ENCODE results near the gene FBXL16. TPM values are rescaled to one million over a fixed set of nuclear protein-coding genes. Genes with fewer than 3 reads are reported as not detected.

FBXL16 gene
- total RNA-seq, 1 donor from 2014 or later = 0.20 TPM

DNA sequence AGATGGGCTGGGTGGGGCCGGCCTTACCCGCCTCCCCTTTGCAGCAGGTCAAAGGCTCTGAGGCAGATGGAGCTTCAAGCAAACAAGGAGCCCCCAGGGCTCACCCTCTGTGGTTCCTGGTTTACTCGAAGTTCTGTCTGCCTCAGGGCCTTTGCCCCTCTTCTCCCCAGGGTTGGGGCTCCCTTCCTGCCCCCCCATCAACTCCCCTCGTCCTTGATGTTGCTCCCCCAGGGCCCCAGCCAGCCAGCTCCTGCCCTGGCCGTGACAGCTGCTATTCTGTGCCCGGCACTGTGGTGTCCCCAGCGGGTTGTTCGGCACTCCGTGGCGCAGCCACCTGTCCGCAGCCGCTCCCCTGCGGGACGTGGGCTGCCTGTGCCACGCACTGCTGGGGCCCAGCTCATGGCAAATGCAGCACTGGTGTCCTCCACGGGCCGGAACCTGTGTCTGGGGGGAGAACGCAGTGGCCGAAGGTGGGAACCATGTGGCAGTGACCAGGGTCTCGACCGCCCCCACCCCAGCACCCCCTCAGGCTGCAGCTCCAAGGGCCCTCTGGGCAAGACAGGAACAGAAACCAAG, 5.0 kb upstream of the FBXL16 start:
- no peak for DNase-seq (ENCODE audit: low read depth, low spot score)

DNA sequence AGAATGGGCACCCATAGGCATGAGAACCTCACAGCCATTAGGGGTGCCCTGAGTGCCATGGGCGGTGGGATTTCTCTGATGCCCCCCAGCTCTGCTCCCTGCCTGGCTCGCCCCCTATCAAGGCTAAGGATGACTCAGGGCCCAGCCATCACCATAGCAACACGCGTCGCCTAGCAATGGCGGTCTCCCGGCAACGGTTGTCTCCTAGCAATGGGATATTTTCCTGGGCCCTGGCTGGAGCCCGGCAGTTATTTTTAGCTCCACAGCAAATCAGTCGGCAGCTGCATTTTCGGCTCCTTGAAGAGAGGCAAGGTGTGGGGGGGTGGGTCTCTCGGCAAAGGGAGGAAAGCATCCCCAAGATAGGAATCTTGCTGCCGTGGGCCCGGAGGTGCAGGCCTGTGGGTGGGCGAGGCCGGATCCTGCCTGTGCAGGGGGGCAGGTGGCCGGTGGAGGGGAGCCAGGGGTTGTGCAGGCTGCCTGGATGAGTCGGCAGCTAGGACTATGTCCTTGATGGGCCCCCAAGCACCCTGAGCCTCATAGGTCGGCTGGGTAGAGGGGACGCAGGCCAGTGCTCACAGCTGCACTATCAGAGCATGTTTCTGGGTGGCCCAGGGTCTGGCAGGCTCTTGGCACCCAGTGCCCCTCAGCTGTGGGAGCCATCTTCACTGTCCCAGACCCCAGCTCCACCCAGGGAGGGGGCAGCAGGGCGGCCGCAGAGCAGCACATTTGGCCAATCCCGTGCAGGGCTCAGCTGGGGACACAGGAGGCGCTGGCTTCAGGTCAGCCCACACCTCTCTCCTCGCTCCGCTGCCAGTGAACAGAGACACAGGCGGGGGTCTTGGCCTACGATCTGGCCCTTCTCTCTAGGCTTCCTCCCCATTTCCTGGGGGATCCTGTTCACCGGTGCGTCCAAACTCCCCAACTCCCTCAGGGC, 4.2 kb upstream of the FBXL16 start:
- no peak for DNase-seq (ENCODE audit: low read depth, low spot score)

DNA sequence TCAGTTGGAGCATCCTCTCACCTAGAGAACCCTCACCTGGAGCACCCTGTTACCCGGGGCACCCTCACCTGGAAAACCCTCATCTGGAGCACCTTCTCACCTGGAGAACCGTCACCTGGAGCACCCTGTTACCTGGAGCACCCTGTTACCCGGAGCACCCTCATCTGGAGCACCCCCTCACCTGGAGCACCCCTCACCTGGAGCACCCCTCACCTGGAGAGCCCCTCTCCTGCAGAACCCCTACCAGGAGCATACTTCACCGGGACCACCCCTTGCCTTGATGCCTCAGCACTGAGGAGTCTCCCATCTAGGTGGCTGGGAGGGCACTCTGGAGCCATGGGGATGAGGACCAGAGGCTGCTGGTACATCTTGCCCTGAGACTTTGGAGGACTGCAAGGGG, 3.4 kb upstream of the FBXL16 start:
- no peak for DNase-seq (ENCODE audit: low read depth, low spot score)

DNA sequence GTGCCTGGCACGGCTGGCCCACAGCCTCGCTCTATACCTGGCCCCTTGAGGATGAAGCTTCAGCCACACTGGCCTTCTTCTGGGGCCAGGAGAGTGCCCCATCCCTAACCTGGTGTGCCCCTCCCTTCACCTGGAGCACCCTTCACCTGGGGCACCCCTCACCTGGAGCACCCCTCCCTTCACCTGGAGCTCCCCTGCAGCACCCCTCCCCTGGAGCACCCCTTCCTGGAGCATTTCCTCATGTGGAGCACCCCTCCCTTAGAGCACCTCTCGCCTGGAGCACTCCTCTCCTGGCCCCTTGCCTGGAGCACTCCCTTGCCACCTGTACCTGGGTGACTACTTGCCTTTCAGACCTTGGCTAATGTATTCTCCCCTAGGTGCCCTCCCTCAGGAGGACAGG, 2.4 kb upstream of the FBXL16 start:
- DNase-seq (ENCODE audit: low read depth, low spot score) = no peak

DNA sequence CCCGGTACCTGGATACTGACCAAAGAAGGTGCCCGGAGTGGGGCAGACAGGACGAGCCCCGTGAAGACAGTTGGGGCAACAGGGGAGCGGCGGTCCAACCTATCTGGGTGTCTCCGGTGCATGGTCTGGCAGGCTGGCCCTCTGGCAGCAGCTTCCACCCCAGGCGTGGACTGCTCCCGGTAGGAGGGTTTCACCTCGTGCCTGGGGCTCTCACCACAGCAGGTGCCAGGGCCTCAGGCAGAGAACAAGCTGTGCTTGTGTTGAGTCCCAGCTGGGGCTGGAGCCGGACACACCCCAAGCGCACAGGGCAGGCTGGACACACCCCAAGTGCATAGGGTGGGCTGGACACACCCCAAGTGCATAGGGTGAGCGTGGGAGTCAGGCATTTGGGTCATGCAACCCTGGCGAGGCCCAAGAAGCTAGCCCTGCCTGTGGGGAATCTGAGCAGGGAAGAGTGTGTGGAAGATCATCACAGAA, 1.5 kb upstream of the FBXL16 start:
- DNase-seq (ENCODE audit: low read depth, low spot score) = no peak

DNA sequence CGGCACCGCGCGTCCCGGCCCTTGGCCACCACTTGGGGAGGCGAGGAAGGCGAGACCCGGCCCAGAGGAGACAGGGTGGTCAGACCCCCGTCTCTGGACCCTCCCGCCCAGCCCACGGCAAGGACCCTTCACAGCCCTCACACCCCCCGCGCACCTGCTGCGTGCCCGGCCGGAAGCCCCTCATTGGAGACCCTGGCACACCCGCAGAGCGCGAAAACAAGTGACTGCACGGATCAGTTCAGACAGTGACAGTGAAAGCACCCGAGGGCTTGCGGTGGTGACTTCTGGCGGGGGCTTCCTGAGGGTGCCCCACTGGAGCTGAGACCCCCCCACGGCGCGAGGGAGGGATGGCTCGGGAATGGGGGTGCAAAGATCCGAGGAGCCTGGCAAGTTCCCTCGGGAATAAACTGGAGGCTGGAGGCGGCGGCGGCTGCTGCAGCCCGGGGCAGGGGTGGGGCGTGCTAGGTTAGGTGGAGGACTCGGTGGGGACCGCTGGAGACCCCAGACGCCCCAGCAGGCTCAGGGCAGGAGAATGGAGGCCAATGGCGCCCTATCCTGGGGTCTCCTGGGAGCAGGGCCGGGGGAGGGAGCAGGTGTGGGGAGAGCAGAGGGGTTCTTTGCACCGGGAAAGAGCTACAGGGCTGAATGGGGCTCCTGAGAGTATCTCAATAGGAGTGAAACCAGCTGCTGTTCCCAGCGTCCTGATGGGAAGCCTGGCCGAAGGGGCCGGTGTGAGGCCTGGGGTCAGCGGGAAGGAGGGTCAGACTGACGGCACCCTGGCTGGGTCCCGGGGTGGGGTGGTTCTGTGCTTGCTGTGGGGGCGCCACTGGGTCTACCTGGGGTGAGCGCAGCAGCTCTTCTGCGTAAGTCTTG, 824 bp upstream of the FBXL16 start:
- no peak for DNase-seq (ENCODE audit: low read depth, low spot score)

DNA sequence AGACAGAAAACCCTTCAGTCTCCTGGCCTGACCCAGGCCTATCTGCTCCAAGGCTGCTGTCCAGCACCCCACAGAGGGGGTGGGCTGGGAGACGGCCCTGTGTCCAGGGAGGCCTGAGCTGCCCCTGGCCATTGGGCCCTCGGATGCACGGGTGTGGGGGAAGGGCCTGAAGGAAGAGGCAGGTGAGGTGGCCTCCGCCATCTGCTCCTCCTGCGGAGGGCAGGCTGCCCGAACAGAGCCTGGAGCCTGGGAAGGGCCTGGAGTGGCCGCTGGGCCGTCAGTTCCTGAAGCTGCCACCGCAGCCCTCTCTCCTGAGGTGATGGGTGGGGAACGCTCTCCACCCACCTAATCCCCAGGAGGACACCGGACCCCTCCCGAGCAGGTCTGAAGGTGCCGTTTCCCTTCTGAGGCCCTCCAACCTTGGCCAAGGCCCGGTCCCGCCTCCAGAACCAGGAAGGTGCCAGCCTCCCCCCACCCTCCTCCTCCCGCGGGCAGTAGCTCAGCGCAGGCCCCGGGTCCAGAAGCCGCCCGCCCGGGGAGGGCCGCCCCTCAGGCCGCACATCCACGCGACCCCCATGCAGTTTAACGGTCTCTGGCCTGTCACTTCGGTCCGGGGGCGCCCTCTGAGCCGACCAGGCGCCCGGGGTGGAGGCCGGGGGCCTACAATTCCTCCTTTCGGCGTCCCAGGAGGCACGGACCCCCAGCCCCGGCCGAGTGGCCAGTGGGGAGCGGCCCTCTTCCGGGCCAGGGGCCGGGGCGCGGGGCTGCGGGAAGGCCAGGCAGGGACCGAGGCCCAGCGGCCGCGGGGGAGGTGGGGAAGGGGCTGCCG, 835 bp downstream of the FBXL16 start:
- no peak for DNase-seq (ENCODE audit: low read depth, low spot score)

DNA sequence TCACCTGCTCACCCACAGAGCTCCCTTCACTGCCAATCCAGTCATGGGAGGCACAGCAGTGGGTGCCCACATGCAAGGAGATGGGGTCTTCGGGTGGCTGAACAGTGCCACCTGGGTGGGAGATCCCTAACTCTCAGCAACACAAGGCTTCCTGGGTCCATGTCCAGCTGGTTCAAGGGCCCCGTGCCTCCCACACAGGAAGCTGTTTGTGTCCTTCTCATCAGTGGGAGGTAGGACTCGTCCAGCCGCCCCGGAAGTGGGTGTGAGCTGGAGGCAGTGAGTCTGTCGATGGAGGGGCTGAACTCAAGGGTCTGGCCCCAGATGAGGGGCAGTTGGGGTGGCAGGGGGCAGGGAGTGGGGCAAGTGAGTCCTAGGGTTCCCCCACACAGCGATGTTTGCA, 1.6 kb downstream of the FBXL16 start:
- no peak for DNase-seq (ENCODE audit: low read depth, low spot score)

DNA sequence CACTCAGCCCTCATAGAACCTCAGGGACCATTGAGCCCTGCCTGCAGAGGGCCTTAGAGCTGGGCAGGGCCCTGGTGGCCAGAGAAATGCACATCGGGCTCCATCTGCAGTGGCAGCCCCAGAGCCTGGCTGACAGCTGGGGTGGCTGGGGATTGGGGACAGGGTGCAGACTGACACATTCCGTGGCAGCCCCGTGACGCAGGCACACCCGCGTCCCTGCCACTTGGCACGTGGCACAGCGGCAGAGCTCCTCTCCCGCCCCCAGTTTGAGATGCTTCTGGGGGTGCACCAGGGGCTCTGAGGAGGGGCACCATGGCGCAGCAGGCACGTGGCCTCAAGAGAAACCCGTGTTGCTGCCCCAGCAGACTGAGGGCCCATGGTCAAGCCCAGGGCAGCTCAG, 2.2 kb downstream of the FBXL16 start:
- DNase-seq (ENCODE audit: low read depth, low spot score) = no peak

DNA sequence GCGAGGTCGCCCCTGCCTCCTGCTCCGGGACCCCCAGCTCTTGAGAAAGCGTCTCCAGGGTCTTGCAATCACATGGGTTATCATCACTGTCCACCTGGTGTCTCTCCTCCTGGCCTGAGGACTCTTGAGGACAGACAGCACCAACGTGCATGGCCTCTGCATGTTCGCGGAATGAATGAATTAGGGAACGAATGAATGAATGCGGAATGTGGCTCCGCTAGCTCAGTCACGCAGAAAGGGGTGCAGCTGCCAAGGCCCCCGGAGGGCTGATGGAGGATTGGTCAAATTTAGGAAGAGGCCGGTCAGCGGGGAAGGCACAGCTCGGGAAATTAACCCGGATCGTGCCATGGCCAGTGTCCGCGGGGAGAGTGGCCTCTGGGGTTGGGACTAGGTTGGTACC, 3.3 kb downstream of the FBXL16 start:
- no peak for DNase-seq (ENCODE audit: low read depth, low spot score)

DNA sequence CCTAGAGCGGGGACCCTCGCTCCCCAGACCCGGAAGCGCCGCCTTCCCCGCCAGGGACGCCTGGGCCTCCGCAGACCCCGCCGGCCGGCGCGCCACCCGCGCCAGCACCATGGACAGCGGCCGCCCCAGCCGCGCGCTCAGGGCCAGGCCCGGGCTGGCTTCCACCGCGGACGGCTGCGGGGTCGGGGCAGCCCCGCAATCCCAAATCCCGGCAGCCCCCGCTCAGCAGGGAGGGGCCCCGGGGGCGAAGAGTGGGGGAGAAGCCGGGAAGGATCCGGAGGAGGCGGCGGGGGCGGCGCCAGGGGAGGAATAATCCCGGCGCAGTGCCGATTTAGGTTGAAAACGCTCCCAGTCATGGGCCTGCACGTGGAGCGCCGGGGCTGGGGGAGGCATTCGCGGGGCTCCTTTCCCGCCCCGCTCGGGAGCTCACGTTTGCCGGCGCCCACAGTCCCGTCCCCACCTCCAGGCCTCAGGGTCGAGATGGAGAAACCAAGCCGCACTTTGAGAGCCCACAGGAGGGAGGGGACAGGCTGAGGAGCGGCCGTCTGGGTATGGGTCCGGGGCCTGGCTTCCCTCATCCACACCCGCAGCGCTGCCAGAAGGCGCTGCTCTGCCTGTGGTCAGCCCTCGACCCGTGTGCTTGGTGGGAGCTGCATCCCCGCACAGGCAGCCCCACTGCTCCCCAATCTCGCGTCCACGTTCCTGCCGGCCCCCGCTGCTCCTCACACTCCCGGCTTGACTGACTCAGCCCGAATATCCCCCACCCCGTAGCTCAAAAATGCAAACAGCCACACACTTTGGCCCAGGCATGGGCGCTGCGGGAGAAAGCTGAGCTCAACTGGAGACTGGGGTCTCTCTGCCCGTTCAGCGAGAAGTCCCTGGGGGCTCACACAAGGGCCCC, 4.7 kb downstream of the FBXL16 start:
- no peak for DNase-seq (ENCODE audit: low read depth, low spot score)

DNA sequence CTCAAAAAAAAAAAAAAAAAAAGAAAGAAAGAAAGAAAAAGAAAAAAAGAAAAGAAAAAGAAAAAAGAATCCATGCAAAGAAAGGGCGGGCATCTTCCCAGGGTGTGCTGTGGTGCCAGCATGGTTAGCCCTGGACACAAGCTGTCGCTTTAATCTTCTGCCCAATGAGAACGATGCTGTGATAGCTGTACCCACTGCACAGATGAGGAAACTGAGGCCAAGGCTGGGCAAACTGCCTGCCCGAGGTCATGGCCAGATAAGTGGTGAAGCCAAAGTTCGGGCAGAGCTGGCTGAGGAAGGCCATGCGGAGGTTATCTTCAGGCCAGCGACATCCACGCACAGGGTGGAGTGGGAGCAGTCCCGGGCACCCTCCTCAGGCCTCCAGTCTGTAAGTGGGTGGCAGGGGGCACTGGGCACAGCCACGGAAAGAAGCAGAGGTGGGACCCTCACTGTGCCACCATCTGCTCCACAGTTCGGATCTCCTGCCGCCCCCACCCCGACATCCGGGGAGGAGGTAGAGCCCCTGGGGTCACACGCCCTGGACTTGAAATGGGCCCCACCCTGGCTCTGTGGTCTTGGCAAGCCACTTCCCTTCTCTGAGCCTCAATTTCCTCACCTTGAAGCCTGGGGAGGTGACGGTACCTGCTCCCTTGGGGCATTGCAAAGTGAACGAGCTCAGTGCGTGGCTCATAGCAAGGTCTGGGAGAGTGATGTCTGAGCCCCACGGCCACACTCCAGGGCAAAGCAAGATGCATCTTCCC, 6.5 kb downstream of the FBXL16 start:
- DNase-seq (ENCODE audit: low read depth, low spot score) = no peak

DNA sequence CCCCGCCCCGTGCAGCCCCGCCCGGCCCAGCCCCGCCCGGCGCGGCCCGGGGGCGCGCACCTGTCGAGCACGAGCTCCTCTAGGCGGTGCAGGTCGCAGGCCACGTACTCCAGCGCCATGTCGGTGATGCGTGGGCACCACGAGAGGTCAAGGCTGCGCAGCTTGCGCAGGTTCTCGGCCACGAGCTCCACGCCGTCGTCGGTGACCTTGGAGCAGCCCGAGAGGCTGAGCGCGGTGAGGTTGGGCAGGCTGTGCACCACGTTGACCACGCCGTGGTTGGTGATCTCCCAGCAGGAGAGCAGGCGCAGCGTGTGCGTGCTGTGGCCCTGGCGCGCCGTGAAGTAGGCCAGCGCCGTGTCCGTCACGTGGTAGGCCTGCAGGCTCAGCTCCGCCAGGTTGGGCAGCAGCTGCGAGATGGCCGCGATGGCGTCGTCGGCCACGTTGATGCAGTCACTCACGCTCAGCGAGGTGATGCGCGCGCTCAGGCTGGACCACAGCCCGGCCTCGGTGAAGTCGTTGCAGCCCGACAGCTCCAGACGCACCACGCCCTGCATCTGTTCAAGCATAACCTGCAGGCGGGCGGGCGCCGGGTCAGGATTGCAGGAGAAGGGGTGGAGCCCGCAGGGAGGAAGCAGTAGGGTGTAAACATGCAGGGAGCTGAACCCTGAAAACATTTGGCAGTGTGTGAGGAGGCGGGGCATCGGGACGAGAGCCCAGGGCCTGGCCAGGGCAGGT, 10.1 kb downstream of the FBXL16 start:
- DNase-seq (ENCODE audit: low read depth, low spot score) = no peak

DNA sequence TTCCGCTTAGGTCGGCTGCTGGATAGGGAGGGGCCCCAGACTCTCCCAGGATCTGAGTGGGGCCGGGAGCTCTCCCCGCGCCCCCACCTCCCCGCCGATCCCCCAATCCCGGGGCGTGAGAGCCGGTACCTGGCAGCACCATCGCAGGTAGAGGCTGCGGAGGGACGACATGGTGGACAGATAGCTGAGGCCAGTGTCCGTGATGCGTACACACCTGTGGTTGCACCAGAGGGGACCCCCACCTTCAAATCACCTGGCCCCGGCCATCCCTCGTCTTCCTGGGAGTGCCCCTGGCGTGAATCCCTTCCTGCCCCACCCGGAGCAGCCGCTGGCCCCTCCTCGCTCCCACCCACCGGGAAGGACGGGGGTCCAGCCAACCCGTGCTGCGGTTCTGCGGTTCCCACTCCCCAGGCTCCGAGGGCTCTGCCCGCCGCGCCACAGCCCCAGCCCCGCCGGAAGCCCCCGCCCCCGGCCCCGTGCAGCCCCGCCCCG, 10.7 kb downstream of the FBXL16 start:
- DNase-seq (ENCODE audit: low read depth, low spot score) = no peak

DNA sequence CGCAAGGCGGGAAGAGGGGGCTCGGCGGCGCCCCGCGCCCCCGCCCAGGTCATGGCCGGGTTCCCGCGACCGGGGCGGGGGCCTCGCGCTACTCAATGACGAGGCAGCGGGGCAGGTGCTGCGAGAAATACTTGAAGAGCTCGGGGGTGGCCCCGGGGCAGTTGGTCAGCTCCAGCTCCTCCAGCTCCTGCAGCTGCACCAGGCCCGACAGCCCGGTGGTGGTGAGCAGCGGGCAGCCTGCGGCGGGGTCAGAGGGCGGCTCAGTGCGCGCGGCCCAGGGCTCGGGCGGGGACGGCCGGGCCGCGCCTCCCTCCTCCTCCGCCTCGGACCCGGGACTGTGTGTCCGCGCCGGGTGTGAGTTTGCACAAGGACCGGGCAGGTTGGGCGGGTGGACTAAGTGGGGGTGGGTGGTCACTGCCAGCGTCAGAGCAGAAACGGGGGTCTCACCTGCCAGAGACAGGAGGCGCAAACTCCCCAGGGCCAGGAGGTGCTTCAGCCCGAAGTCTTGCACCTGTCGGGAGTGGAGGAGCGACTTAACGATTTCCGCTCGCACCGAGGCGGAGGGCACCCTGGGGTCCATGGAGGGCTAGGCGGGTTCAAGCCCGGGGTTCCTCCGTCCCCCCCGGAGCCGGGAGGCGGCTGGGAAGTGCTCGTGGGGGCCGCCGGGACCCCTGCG, 11.3 kb downstream of the FBXL16 start:
- DNase-seq (ENCODE audit: low read depth, low spot score) = no peak

DNA sequence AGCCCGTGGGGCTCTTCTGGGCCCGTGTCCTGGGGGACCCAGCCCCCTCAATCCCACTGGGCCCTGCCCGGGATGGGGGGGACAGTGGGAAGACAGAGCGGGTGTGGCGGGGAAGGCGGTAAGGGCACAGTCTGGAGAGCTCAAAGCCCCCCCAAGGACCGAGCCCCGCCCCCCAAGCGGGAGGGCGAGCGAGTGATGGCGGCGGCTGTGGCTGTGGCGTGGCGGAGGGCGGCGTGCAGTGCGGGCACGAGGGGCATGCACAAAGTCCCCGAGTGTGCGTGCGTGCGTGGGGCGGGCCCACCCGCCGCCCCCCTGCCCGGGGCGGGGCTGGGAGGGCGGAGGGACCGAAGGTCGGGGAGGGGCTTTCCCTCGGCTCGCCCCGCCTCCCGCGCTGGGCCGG, 11.8 kb downstream of the FBXL16 start:
- no peak for DNase-seq (ENCODE audit: low read depth, low spot score)

DNA sequence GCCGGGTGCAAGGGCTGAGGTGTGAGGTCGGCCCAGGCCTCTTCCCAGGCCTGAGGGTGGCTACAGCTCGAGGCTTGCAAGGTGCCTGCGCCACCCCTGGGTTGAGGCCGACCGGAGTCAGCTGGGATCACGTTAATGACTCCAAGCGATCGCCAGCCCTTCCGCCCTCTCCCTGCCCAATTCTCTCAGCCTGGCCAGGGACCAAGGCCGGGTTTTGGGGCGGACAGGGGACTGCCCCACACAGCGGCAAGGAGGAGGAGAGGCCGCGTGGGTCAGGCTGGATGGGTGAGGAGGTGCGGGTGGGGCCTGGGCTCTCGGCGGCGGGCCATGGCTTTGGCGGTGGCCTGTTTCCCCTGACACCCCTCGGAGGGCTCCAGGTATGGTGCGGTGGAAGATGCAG, 12.2 kb downstream of the FBXL16 start:
- DNase-seq (ENCODE audit: low read depth, low spot score) = no peak

All from pulmonary artery endothelial cell (primary cell).